GM04504 (cell line): ENCODE results near the gene CASR.

Experiments used
- DNase-seq: peaks from one replicate; pipeline ENCODE4 v3.0.0-alpha.2; 2012; ENCODE audit warnings: low read depth

The CASR gene

GRCh38 chr3:122258757-122259371 lies 75.4 kb downstream of the CASR start:
- peak; percentile 32 for DNase-seq

GRCh38 chr3:122260206-122260605 lies 76.7 kb downstream of the CASR start:
- no peak for DNase-seq

- DNase-seq: no peak
Measured at GRCh38 chr3:122263058-122263457, 79.6 kb downstream of the CASR start.

DNA sequence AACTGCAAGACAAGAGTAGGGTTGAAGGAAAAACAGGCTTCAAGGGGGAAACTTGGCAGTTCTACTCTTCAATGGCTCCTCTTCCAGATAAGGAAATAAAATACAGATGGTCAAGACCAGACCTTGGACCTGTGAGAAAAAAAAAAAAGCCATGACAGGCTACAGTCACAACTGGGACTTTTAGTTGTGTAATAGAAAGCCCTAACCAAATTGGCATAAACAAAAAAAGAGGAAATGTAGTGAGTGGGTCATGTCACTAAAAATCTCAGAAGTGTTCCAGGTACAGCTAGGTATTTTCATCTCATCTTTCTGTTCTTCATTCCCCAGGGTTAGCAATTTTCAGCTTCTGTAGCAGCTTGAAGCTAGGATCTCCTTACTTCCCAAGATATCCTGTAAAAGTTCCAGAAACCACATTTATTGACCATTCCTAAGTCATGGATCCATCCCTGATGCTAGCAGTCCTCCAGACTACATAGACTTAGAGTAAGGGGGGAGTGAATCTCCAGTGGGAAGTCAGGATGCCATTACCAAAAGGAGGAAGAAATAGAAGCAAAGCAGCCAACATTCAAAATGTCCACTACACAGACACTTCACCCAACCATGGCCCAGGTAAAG lies 80.6 kb downstream of the CASR start:
- no peak for DNase-seq

GRCh38 chr3:122265957-122266356 lies 82.5 kb downstream of the CASR start:
- no peak for DNase-seq

GRCh38 chr3:122268257-122269024 lies 85.0 kb downstream of the CASR start:
- no peak for DNase-seq

GRCh38 chr3:122269045-122269444 lies 85.6 kb downstream of the CASR start:
- no peak for DNase-seq

DNA sequence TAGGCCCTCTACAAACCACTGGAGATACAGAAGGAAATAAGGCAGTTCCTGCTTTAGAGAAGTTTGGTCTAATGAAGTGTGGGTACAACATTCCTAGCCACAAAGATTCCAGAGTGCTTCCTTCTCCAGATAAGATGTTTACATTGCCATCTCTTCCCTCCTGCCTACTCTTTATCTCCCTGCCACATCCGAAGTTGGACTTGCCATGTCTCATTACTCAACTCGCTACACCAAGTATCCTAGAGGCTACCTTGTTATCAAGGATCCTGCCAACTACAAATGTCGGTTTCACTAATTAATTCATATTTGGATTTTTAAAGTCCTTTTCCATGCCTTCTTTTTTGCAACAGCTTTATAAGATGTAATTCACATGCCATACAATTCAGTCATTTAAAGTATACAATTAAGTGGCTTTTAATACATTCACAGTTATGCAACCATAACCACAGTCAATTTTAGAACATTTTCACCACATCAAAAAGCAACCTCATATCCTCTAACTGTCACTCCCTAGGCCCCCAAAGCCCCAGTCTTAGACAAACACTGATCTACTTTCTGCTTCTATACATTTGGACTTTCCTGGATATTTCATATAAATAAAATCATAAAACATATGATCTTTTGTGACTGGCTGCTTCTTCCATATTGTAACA lies 87.9 kb downstream of the CASR start:
- DNase-seq: no peak

DNA sequence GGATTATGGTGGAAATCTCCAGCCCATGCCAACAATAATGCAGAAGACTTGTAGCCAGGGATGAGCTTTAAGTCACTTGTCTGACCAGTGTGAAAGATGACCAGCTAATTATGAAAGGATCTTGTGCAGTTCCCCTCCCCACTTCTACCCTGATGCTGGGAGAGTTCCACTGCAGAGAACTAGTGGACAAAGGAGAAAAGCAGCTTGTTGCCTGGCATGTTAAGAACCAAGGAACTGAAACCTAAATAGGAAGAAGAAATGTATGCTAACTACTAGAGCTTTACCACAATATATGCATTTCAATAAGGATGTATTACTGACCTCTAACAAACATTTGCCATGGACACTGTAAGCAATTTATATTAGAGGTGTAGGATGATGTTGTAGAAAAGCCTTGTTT lies 89.4 kb downstream of the CASR start:
- DNase-seq: no peak

DNA sequence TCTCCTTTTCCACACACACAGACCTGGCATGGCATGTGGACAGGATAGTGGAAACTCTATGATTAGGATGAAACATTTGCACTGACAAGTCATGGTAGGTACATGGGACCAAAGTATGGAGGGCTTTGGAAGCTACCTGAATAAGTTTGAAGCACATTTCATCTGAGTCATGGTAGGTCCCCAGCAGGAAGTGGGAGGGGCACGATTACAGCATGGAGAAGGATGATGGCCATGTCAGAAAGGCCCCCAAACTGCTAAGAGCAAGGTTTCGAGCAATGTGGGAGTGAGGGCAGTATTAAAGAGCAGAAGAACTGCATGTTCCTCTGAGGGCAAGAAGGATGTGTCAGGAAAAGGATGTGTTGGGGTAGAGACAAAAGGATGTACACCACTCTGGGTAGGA lies 90.0 kb downstream of the CASR start:
- DNase-seq: no peak

- DNase-seq: no peak
Measured at GRCh38 chr3:122281891-122282290, 98.4 kb downstream of the CASR start.

- no peak for DNase-seq
Measured at GRCh38 chr3:122283796-122284445, 100.5 kb downstream of the CASR start.

DNA sequence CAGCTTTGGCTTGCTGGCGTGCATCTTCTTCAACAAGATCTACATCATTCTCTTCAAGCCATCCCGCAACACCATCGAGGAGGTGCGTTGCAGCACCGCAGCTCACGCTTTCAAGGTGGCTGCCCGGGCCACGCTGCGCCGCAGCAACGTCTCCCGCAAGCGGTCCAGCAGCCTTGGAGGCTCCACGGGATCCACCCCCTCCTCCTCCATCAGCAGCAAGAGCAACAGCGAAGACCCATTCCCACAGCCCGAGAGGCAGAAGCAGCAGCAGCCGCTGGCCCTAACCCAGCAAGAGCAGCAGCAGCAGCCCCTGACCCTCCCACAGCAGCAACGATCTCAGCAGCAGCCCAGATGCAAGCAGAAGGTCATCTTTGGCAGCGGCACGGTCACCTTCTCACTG lies 101.0 kb downstream of the CASR start:
- DNase-seq: no peak

DNA sequence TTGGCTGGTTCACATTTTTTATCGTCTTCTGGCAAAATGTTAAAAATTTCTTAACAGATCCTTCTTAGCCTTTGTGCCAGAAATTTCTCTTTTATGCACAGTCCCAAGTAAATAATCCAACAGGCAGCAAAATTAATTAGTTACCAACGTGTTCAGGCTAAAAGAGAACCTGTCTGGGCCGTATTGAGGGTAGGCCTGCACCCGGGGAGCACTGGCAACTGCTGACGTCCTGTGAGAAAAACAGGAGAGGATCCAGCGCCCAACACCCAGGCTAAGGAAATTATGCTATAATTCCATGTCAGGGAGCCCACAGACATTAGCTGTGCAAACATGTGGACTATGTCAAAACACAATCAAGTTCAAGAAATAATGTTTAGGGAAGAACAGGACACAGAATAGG lies 110.9 kb downstream of the CASR start:
- DNase-seq: no peak

DNA sequence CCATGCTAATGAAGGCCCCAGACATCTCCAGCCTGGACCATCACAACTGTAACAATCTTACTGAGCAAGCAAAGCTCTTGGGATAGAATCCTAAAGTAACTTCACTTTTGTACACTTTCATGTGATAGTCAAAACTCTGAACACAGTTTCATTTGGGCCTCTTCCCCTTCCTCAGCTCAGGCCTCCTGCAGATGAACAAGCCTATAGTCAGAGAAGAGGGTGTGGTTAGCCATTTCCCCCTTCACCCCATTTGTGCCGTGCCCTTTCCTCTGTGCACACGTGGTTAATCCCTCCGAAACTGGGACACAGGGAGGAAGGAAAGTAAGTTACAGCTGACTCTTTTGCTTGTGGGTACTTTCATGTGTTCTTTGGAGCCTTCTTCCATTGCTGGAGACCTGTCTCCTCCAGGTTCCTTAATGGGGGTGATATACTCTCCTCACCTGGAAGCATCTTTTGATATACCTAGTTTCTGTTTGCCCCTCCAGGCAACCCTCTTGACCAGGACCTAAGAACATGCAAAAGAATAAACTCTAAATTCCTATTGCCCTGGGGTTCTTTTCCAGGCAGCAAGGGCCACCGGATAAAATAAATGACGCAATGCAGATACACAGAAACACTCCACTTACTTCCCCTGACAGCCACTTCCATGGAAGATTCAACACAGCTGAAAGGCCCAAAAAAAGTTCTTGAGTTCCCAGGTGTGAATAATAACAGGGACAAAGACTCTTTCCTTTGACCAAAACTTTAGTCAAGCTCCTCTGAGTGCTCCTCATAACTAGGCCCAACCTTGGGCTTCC lies 112.0 kb downstream of the CASR start:
- no peak for DNase-seq

DNA sequence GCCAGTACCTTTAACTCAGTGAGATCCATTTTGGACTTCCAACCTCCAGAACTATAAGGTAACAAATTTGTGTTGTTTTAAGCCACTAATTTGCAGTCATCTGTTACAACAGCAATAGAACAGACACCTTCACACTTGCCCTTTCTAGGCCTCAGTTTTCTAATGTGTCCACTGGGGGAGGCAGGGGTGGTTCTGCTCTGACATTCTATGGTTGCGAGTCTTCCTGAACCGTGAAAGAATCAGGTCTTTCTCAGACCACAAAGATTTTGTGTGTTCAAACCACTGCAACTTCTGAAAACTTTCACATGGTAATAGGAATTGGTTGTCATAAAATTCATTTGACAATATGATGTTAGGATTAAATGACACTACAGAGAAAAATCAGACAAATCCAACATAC lies 114.8 kb downstream of the CASR start:
- no peak for DNase-seq

GRCh38 chr3:122299215-122299614 lies 115.7 kb downstream of the CASR start:
- DNase-seq: no peak

DNA sequence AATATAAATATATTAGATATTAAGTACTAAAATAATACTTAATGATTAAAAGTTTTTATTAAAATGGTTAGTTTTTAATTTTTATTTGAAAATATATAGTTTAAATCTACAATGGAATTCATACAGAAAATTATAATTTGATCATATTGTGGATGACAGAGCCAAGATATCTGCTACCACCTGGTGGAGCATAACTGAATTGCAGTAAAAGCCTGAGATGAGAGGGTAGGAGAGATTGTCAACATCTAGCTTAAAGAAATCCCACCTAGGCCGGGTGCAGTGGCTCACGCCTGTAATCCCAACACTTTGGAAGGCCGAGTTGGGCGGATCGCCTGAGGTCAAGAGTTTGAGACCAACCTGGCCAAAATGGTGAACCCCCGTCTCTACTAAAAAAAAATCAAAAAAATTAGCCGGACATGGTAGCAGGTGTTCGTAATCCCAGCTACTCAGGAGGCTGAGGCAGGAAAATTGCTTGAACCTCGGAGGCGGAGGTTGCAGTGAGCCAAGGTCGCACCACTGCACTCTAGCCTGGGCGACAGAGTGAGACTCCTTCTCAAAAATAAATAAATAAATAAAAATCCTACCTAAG lies 116.5 kb downstream of the CASR start:
- DNase-seq: no peak

DNA sequence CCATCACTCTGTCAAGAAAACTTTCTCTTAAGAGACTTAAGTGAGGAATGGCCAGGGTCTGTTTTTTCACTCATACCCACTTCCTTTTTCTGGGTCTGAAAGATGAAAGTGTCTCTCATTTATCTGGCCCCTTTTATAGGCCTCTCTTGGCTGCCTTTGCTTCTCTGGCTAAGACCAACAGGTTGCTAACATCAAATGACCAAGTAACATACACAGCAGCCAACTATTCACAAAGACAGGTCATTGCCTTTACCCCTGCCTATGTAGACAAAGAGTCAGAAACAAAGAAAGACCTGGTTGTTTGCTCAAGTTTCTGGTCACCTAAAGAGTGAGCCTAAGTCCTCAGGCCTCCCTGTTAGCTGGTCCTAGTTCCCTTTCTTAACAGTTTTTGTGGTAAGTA lies 117.6 kb downstream of the CASR start:
- DNase-seq: no peak

- no peak for DNase-seq
Measured at GRCh38 chr3:122305818-122306621, 122.6 kb downstream of the CASR start.

DNA sequence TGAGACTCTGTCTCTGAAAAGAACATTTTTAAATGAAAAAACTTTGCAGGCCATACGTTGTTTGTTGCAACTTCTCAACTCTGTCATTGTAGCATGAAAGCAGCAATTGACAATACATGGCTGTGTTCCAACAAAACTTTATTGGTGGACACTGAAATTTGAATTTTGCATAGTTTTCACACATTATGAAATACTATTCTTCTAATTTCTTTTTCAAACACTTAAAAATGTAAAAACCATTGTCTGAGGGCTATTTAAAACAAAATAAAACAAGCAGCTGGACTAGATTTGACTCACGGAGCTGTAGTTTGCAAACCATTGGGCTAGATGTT lies 123.1 kb downstream of the CASR start:
- no peak for DNase-seq
